ENCODE measurements around the gene CHTF8.

CHTF8 gene

DNA sequence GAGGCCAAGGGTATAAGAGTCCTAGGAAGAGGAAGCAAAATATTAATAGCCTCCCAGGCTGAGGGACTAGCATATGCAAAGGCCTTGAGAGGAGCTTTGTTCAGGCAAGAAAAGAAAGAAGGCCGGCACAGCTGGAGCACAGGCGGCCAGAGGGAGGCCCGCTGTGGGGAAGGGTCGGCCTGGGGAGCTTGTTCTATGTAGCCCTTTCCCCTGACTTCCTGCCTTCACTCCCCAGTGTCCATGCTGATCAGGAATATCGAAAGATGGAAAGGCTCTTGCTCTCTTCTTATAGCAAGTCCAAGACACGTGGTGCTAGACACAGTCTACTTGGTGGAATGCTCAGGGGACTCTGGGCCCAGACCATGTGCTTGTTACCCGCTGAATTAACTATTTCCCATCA lies 54.3 kb downstream of the CHTF8 start:
- H3K36me3 ChIP-seq (ENCODE audit: insufficient read depth, low read length) = no peaks in the 10 kb centered on the region
- H3K9me2 ChIP-seq (replicated peaks; ENCODE audit: low read depth, low read length) = no peaks in the 10 kb centered on the region
- no peak overlapping the region for H3K4me2 ChIP-seq (ENCODE audit: low read depth, low read length, poor library complexity, severe bottlenecking)
- TF ChIP-seq, protein P1, sequence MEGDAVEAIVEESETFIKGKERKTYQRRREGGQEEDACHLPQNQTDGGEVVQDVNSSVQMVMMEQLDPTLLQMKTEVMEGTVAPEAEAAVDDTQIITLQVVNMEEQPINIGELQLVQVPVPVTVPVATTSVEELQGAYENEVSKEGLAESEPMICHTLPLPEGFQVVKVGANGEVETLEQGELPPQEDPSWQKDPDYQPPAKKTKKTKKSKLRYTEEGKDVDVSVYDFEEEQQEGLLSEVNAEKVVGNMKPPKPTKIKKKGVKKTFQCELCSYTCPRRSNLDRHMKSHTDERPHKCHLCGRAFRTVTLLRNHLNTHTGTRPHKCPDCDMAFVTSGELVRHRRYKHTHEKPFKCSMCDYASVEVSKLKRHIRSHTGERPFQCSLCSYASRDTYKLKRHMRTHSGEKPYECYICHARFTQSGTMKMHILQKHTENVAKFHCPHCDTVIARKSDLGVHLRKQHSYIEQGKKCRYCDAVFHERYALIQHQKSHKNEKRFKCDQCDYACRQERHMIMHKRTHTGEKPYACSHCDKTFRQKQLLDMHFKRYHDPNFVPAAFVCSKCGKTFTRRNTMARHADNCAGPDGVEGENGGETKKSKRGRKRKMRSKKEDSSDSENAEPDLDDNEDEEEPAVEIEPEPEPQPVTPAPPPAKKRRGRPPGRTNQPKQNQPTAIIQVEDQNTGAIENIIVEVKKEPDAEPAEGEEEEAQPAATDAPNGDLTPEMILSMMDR (conservative IDR thresholded peaks at IDR 0.05; ENCODE audit: low read length) = no peak
- no peak for TF ChIP-seq EZH2phosphoT487 (IDR thresholded peaks at IDR 0.05; ENCODE audit: borderline replicate concordance)
- H3K9me3 ChIP-seq (ENCODE audit: insufficient read depth, low read depth, low read length) = no peaks in the 10 kb centered on the region
- no peaks in the 10 kb centered on the region for H3K27me3 ChIP-seq (ENCODE audit: insufficient read depth, low read length, poor library complexity, severe bottlenecking)
- H3K9ac ChIP-seq (ENCODE audit: low read depth, low read length, poor library complexity, severe bottlenecking) = no peak overlapping the region
- H3K79me2 ChIP-seq (ENCODE audit: insufficient read depth, low read length) = no peaks in the 10 kb centered on the region
- no peak overlapping the region for H2AFZ ChIP-seq (ENCODE audit: low read length)
- no peaks in the 10 kb centered on the region for H3K4me1 ChIP-seq (ENCODE audit: insufficient read depth, low read length, poor library complexity, severe bottlenecking)
- no peak overlapping the region for H3K4me3 ChIP-seq (ENCODE audit: low read length, poor library complexity, severe bottlenecking)
- no peaks in the 10 kb centered on the region for H3F3A ChIP-seq (ENCODE audit: low read depth)
- H4K20me1 ChIP-seq (ENCODE audit: insufficient read depth, low read length, poor library complexity, severe bottlenecking) = no peaks in the 10 kb centered on the region

DNA sequence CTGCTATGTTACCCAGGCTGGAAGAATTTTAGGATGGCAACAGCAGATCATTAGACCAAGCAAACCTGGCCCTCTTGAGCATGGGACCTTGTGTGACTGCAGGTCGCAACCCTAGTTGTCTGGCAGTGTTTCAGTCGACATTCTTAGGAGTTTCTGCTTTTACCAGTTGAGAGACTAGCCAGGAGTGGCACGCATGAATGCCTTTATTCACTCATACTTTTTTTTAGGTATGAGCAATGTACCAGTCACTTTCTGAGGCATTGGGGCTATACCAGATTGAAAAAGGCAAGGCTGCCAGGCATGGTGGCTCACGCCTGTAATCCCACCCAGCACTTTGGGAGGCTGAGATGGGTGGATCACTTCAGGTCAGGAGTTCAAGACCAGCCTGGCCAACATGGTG lies 55.1 kb downstream of the CHTF8 start:
- no peak overlapping the region for H2AFZ ChIP-seq (ENCODE audit: low read length)
- no peak overlapping the region for H3K4me2 ChIP-seq (ENCODE audit: low read depth, low read length, poor library complexity, severe bottlenecking)
- no peaks in the 10 kb centered on the region for H3K4me1 ChIP-seq (ENCODE audit: insufficient read depth, low read length, poor library complexity, severe bottlenecking)
- H3K4me3 ChIP-seq (ENCODE audit: low read length, poor library complexity, severe bottlenecking) = no peak overlapping the region
- no peak overlapping the region for H3K9ac ChIP-seq (ENCODE audit: low read depth, low read length, poor library complexity, severe bottlenecking)
- no peaks in the 10 kb centered on the region for H3F3A ChIP-seq (ENCODE audit: low read depth)
- no peaks in the 10 kb centered on the region for H3K9me2 ChIP-seq (replicated peaks; ENCODE audit: low read depth, low read length)
- H3K9me3 ChIP-seq (ENCODE audit: insufficient read depth, low read depth, low read length) = no peaks in the 10 kb centered on the region
- H3K27me3 ChIP-seq (ENCODE audit: insufficient read depth, low read length, poor library complexity, severe bottlenecking) = no peaks in the 10 kb centered on the region
- H3K79me2 ChIP-seq (ENCODE audit: insufficient read depth, low read length) = no peaks in the 10 kb centered on the region
- no peaks in the 10 kb centered on the region for H3K36me3 ChIP-seq (ENCODE audit: insufficient read depth, low read length)
- no peaks in the 10 kb centered on the region for H4K20me1 ChIP-seq (ENCODE audit: insufficient read depth, low read length, poor library complexity, severe bottlenecking)
- TF ChIP-seq, protein P1 (conservative IDR thresholded peaks at IDR 0.05; ENCODE audit: low read length) = no peak
- no peak for TF ChIP-seq EZH2phosphoT487 (IDR thresholded peaks at IDR 0.05; ENCODE audit: borderline replicate concordance)

DNA sequence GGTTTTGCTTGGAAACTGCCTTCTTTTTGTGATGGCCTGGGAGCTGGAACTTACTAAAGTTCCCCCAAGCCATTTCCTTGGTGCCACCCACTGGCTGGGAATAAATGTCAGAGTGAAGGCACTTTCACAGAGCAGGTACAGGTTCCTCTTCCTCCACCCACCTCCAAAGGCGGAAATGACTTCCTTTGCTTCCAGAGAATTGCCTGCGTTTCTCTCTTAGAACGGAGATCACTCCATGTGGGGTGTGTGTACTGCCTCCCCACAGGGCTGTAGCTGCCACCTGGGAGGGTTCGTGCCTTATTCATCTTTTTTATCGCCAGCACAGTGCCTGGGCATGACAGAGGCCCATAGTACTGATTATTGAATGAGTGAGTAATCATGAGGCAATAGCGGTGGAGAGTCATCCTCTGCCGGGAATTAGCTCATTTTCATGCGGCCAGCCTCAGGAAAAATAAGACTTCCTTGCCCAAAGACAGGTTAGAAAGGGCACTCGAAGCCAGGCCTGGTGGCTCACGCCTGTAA lies 59.1 kb downstream of the CHTF8 start:
- Histone ChIP-seq H3K79me2 (ENCODE audit: insufficient read depth, low read length) (no peaks in the 10 kb centered on the region), H3K4me1 (ENCODE audit: insufficient read depth, low read length, poor library complexity, severe bottlenecking) (no peaks in the 10 kb centered on the region), H3K4me2 (ENCODE audit: low read depth, low read length, poor library complexity, severe bottlenecking) (no peak overlapping the region), H4K20me1 (ENCODE audit: insufficient read depth, low read length, poor library complexity, severe bottlenecking) (no peaks in the 10 kb centered on the region), H3F3A (ENCODE audit: low read depth) (no peaks in the 10 kb centered on the region), H3K27me3 (ENCODE audit: insufficient read depth, low read length, poor library complexity, severe bottlenecking) (no peaks in the 10 kb centered on the region), H3K9ac (ENCODE audit: low read depth, low read length, poor library complexity, severe bottlenecking) (no peak overlapping the region), H2AFZ (ENCODE audit: low read length) (no peak overlapping the region), H3K4me3 (ENCODE audit: low read length, poor library complexity, severe bottlenecking) (no peak overlapping the region), H3K9me2 (replicated peaks; ENCODE audit: low read depth, low read length) (no peaks in the 10 kb centered on the region), H3K36me3 (ENCODE audit: insufficient read depth, low read length) (no peaks in the 10 kb centered on the region), H3K9me3 (ENCODE audit: insufficient read depth, low read depth, low read length) (no peaks in the 10 kb centered on the region)
- TF ChIP-seq, protein P1 (conservative IDR thresholded peaks at IDR 0.05; ENCODE audit: low read length) = no peak
- TF ChIP-seq EZH2phosphoT487 (IDR thresholded peaks at IDR 0.05; ENCODE audit: borderline replicate concordance) = no peak

Measured in Loucy (cell line).